Measurements from ENCODE around the gene PARPBP. TPM values are rescaled to one million over a fixed set of nuclear protein-coding genes. Genes with fewer than 3 reads are reported as not detected.

PARPBP gene
- polyA plus RNA-seq, 3 donors: 0.68 to 1.8 (median 1.6) TPM

- no peak for DNase-seq
- no peak overlapping the region for H2AFZ ChIP-seq (ENCODE audit: insufficient read depth, low read depth, low read length, poor library complexity, severe bottlenecking)
- H3K36me3 Mint-ChIP-seq: no peaks in the 10 kb centered on the region
- H3K4me3 Mint-ChIP-seq: no peak overlapping the region
- H4K20me1 ChIP-seq (ENCODE audit: insufficient read depth, low read length): no peaks in the 10 kb centered on the region
- H3K79me2 ChIP-seq (ENCODE audit: insufficient read depth, low read length): no peaks in the 10 kb centered on the region
- no peak overlapping the region for H3K9ac ChIP-seq (ENCODE audit: insufficient read depth, low read length, poor library complexity, severe bottlenecking)
- H3K4me1 ChIP-seq (ENCODE audit: control insufficient read depth in 1 of 2, insufficient read depth in 2 of 2, low read length in 2 of 2): no peaks in the 10 kb centered on the region
- H3K27ac Mint-ChIP-seq: no peak overlapping the region
- WGBS (ENCODE audit: insufficient coverage): no CpG with 5 or more reads among the region's 5 CpGs
- no peak overlapping the region for H3K4me3 ChIP-seq (replicated peaks in 1 of 3; ENCODE audit: low read depth in 2 of 3, low read length in 3 of 3)
- H3K4me1 Mint-ChIP-seq: no peaks in the 10 kb centered on the region
- H3K9me3 Mint-ChIP-seq: peaks cover 0 to 3% (median 0%) of the 10 kb centered on the region in 7 donors
- intact Hi-C loops (cut with micrococcal nuclease): no loop called here
- TF ChIP-seq, protein P1, sequence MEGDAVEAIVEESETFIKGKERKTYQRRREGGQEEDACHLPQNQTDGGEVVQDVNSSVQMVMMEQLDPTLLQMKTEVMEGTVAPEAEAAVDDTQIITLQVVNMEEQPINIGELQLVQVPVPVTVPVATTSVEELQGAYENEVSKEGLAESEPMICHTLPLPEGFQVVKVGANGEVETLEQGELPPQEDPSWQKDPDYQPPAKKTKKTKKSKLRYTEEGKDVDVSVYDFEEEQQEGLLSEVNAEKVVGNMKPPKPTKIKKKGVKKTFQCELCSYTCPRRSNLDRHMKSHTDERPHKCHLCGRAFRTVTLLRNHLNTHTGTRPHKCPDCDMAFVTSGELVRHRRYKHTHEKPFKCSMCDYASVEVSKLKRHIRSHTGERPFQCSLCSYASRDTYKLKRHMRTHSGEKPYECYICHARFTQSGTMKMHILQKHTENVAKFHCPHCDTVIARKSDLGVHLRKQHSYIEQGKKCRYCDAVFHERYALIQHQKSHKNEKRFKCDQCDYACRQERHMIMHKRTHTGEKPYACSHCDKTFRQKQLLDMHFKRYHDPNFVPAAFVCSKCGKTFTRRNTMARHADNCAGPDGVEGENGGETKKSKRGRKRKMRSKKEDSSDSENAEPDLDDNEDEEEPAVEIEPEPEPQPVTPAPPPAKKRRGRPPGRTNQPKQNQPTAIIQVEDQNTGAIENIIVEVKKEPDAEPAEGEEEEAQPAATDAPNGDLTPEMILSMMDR (IDR thresholded peaks at IDR 0.05): no peak
- H3K9me3 ChIP-seq (replicated peaks in 1 of 2; ENCODE audit: control insufficient read depth in 1 of 2, insufficient read depth in 1 of 2, low read length in 2 of 2): no peaks in the 10 kb centered on the region
- no peaks in the 10 kb centered on the region for H3K36me3 ChIP-seq (replicated peaks in 1 of 2; ENCODE audit: control insufficient read depth in 1 of 2, insufficient read depth in 2 of 2, low read length in 2 of 2)
- no peak overlapping the region for H3K27ac ChIP-seq (ENCODE audit: low read depth in 1 of 2, low read length in 2 of 2)
- H3K27me3 Mint-ChIP-seq (ENCODE audit: low read depth in 3 of 3): no peaks in the 10 kb centered on the region
- H3K4me2 ChIP-seq (replicated peaks; ENCODE audit: extremely low read depth, low read length, poor library complexity, severe bottlenecking): no peak overlapping the region
- H3K27me3 ChIP-seq (ENCODE audit: control insufficient read depth in 2 of 2, insufficient read depth in 2 of 2, low read length in 2 of 2): no peaks in the 10 kb centered on the region
Observed at GRCh38 chr12:102215992-102216691, 96.2 kb downstream of the PARPBP start.

- no peak for DNase-seq
- Mint-ChIP-seq H3K27me3 (ENCODE audit: low read depth in 3 of 3) (no peaks in the 10 kb centered on the region), H3K36me3 (no peaks in the 10 kb centered on the region), H3K27ac (no peak overlapping the region), H3K4me1 (no peaks in the 10 kb centered on the region), H3K4me3 (no peak overlapping the region), H3K9me3 (peaks cover 0 to 5% (median 2%) of the 10 kb centered on the region in 7 donors)
- Histone ChIP-seq H3K4me3 (replicated peaks in 1 of 3; ENCODE audit: low read depth in 2 of 3, low read length in 3 of 3) (no peak overlapping the region), H3K4me2 (replicated peaks; ENCODE audit: extremely low read depth, low read length, poor library complexity, severe bottlenecking) (no peak overlapping the region), H3K4me1 (ENCODE audit: control insufficient read depth in 1 of 2, insufficient read depth in 2 of 2, low read length in 2 of 2) (no peaks in the 10 kb centered on the region), H4K20me1 (ENCODE audit: insufficient read depth, low read length) (no peaks in the 10 kb centered on the region), H2AFZ (ENCODE audit: insufficient read depth, low read depth, low read length, poor library complexity, severe bottlenecking) (no peak overlapping the region), H3K9ac (ENCODE audit: insufficient read depth, low read length, poor library complexity, severe bottlenecking) (no peak overlapping the region), H3K27ac (ENCODE audit: low read depth in 1 of 2, low read length in 2 of 2) (no peak overlapping the region), H3K9me3 (replicated peaks in 1 of 2; ENCODE audit: control insufficient read depth in 1 of 2, insufficient read depth in 1 of 2, low read length in 2 of 2) (no peaks in the 10 kb centered on the region), H3K27me3 (ENCODE audit: control insufficient read depth in 2 of 2, insufficient read depth in 2 of 2, low read length in 2 of 2) (no peaks in the 10 kb centered on the region), H3K36me3 (replicated peaks in 1 of 2; ENCODE audit: control insufficient read depth in 1 of 2, insufficient read depth in 2 of 2, low read length in 2 of 2) (no peaks in the 10 kb centered on the region), H3K79me2 (ENCODE audit: insufficient read depth, low read length) (no peaks in the 10 kb centered on the region)
- intact Hi-C loops (cut with micrococcal nuclease): no loop called here
- TF ChIP-seq, protein P1 (IDR thresholded peaks at IDR 0.05): no peak
Observed at GRCh38 chr12:102220736-102221135, 100.8 kb downstream of the PARPBP start.
